IPS-11a (cell line): ENCODE data around the gene CAB39.
"Not testable (repeated sequence)": the region's sequence is repeated elsewhere in the genome, so short reads cannot be mapped to it uniquely, and the experiment has no call there.

Experiments used
- H3K4me3 ChIP-seq: one replicate; pipeline ENCODE4 v1.5.1; 2013; ENCODE audit warnings: low read depth, low read length, control low read depth

Gene CAB39

GRCh38 chr2:230682546-230682945 lies 30.1 kb upstream of the CAB39 start:
- H3K4me3 ChIP-seq: no peak overlapping the region

DNA sequence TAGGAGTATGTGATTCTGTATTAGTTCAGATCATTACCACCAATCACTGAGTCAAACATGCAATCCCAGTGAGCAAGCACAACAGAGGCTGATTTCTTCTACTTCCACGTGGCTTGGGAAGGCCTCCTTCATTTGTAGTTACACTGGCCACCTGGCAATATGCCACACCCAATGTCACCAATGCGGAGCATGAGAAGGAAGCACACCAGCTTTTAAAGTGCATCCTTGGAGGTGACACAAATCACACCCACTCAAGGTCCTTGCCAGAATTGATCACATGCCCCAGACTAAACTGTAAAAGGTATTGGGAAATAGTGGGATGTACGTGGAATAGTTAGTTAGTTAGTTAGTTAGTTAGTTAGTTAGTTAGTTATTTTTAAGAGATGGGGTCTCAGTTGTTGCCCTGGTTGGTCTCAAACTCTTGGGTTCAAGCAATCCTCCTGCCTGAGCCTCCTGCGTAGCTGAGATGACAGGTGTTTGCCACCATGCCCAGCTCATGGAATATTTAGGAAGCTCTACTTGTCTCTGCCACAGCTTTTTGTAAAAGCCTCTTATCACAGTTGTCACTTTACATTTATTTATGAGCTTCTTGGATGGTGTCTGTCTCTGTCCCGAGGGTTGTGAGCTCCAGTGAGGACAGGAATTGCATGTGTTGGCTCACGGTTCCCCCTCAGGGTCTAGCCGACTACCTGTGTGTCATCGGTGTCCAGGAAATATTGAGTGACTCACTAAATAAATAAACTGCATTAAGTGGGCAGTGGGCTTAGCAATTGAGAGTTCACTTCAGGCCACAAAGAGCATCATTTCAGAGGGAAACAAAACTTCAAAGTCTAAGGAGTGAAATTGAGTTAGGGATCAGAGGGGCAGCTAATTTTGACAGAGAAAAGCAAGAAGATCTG lies 28.1 kb upstream of the CAB39 start:
- no peak overlapping the region for H3K4me3 ChIP-seq

DNA sequence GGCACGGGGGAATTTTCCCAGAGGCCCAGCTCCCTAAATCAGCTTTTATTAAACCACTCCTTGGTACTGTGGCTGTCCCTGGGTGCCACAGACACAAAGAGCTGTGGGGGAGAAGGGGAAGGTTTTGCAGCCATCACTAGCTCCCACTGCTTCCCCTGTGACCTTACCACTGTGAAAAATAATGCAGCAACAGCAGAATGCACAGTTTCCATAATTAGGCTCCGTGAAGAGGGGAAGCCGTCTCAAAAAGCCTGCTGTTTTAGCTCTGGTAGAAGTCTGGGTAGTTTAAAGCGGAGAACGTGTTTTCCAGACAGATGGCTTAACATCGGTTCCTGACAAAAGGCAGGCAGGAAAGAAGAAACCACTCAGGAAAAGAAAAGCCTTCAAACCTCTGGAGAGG lies 27.5 kb upstream of the CAB39 start:
- no peak overlapping the region for H3K4me3 ChIP-seq

- no peak overlapping the region for H3K4me3 ChIP-seq
Observed at GRCh38 chr2:230687498-230687897, 25.1 kb upstream of the CAB39 start.

DNA sequence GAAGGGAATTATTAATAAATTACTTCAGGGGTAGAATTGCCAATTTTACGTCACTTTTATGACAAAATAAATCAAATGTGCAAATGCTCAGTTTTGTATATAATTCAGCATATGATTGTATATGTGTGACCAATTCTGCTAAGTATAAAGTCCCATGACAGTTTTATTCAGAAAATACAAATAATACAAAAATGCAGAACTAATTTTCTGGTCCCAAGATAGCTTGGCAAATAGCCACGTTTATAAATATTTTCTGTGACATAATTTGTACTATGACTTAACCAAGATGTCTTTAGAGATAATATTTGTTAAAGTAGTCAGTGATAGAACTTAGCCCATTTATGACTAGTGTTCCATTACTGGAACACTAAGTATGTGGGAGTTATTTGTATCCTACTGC lies 24.2 kb upstream of the CAB39 start:
- no peak overlapping the region for H3K4me3 ChIP-seq

DNA sequence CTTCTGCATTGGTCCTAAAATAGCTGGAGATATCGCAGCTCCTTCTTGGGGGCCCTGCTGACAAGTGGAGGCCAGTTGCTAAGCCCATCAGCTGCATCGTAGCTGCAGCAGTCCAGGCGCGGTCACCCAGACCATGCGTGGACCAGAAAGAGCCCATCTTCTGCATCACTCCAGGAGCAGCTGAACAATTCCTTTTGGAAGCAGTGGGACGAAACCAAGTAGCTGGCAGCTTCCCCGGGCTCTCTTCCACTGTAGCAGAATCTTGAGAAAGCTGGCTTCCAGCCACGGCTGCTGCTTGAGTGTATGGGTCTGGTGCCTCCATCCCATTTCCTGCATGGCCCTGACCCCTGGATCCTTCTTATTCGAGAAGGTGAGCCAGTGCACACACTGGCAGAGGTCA lies 22.2 kb upstream of the CAB39 start:
- H3K4me3 ChIP-seq: no peak overlapping the region

DNA sequence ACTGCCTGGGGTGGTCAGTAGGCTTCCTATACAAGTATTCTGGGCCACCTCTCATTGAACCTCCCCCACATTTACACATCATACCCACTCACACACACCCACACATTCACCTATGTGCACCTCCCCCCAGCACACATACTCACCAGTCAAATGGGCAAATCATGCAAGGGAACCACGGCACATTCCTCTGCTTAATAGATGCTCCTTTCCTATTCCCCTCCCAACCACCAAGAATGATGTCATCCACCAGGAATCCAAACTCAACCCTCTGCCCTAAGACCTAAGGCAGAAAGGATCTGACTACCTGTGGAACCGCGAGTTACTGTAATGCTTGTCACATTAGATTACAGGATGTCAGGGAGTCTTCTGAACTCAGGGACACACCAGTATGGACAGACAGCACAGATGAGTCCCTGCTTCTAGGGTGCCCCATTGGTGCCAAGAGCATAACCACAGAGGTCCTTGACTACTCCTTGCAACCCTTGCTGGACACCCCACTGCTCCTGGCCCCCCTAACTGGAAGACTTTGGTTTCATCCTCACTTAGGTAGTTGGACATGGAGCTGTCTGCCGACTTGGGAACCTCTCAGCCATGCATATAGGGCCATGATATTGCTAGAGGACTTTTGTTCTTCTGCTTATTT lies 21.5 kb upstream of the CAB39 start:
- no peak overlapping the region for H3K4me3 ChIP-seq

DNA sequence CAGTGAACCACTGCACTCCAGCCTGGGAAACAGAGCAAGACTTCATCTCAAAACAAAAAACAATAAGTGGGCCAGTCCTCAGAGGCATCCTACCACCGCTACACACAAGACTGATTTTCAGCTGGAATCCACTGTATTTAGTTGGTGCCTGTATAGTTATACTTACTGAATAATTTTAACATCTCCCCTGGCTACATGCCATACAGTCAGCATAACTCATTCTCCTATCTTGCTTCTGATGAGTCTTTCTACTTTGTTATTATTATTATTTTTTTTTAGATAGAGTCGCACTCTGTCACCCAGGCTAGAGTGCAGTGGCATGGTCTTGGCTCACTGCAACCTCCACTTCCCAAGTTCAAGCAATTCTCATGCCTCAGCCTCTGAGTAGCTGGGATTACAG lies 19.9 kb upstream of the CAB39 start:
- no peak overlapping the region for H3K4me3 ChIP-seq

GRCh38 chr2:230693411-230693810 lies 19.2 kb upstream of the CAB39 start:
- no peak overlapping the region for H3K4me3 ChIP-seq

- no peak overlapping the region for H3K4me3 ChIP-seq
Observed at GRCh38 chr2:230694241-230694640, 18.4 kb upstream of the CAB39 start.

DNA sequence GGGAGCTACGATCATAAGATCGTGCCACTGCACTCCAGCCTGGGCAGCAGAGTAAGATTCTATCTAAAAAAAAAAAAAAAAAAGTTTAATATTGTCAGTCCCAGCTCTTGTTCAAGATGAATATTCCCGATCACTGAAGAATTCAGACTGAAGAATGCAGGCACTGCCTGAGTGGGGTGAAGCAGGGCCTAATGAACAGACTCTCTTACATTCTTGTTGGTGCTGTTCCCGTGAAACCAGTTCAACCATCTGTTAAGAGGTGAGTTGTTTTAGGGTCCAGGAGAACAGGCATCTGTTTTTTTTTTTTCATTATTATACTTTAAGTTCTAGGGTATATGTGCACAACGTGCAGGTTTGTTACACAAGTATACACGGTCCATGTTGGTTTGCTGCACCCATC lies 17.1 kb upstream of the CAB39 start:
- H3K4me3 ChIP-seq: no peak overlapping the region

DNA sequence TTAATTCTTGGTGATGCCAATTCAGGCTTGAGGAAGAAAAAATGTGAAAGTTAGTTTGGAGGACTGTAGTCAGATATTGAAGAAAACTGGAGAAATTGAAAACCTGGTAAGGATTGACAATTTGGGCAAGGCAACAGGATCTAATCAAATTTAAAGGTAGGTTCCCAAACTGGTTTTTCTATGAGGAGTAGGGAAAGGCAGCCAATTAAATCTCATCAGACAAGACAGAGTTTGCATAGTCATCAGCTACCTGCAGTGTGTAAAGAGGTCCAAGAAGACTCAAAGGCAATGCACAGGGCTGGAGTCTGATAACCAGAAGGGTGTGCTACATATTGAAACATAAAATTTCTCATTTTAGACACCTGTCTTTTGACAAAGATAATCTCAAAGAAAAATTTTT lies 16.0 kb upstream of the CAB39 start:
- H3K4me3 ChIP-seq: no peak overlapping the region

DNA sequence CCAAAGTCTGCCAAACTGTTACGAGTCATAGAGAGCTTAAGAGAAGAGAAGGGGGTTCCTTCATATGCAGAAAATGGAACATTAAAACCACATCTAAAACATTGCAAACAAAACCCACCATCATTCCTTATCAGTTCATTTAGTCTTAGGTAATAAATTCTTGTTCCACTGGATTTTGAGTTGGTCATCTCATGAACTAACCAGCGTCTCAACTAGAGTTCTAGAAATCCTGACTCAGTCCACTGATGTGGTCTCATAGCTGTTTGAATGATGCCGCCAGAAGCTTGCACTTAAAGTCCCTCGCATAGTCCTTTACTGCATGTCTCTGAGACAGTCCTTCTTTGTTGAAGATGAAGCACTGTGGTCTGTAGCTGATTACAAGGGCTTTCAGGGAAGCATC lies 15.0 kb upstream of the CAB39 start:
- no peak overlapping the region for H3K4me3 ChIP-seq

DNA sequence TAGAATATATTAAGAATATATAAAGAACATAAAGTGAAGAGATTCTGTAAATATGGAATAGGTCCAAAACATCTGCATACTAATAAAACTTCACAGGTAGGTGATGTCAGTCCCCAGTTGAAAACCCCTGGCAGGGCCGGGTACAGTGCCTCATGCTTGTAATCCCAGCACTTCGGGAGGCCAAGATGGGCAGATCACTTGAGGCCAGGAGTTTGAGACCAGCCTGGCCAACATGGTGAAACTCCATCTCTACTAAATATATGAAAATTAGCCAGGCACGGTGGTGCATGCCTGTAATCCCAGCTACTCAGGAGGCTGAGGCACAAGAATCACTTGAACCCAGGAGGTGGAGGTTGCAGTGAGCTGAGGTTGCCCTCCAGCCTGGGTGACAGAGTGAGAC lies 13.9 kb upstream of the CAB39 start:
- not testable (repeated sequence) for H3K4me3 ChIP-seq

- H3K4me3 ChIP-seq: no peak overlapping the region
Observed at GRCh38 chr2:230700447-230700846, 12.2 kb upstream of the CAB39 start.

DNA sequence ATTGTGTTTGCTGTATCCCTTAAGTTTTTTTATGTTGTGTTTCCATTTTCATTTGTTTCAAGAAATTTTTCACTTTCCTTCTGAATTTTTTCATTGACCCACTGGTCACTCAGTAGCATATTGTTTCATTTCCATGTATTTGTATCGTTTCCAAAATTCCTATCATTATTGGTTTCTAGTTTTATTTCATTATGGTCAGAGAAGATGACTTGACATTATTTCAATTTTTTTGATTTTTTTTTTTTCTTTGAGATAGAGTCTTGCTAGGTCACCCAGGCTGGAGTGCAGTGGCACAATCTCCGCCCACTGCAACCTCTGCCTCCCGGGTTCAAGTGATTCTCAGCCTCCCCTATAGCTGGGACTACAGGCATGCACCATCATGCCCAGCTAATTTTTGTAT lies 11.3 kb upstream of the CAB39 start:
- no peak overlapping the region for H3K4me3 ChIP-seq

- not testable (repeated sequence) for H3K4me3 ChIP-seq
Observed at GRCh38 chr2:230702457-230702856, 10.2 kb upstream of the CAB39 start.

DNA sequence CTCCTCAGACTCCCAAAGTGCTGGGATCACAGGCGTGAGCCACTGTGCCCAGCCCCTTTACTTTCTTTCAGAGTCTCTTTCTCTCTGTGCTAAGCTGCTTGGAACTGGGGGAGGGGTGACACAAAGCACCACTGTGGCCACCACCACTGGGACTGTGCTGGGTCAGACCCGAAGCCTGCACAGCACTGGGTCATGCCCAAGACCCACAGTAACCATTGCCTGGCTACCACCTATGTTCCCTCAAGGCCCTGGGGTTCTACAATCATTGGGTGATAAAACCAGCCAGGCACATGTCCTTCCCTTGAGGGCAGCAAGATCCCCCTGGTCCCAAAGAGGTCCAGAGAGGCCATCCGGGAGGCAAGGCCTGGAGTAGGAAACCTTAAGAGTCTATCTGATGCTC lies 9.1 kb upstream of the CAB39 start:
- no peak overlapping the region for H3K4me3 ChIP-seq

- no peak overlapping the region for H3K4me3 ChIP-seq
Observed at GRCh38 chr2:230706053-230706521, 6.6 kb upstream of the CAB39 start.

GRCh38 chr2:230706966-230707365 lies 5.7 kb upstream of the CAB39 start:
- H3K4me3 ChIP-seq: no peak overlapping the region

DNA sequence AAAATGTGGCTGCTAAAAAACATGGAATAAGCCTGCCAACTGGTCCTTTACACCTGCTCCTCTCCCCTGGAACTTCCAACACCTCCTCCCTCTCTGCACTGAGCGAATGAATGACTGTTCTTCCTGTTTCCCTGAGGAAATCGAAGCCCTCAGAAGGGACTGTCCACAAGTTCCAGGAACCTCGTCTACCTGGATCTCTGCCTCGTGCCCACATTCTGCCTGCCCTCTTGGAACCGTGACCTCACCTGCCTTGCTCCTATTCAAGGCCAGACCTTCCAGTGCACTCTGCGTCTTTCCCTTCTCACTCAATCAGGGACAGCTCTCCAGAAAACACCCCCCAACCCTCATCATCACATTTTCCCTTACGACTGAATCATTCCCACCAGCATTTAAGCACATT lies 4.4 kb upstream of the CAB39 start:
- H3K4me3 ChIP-seq: no peak overlapping the region

GRCh38 chr2:230711224-230711623 lies 1.4 kb upstream of the CAB39 start:
- no peak overlapping the region for H3K4me3 ChIP-seq
